Tibial artery (tissue), 4 donors: ENCODE data around the gene ADRA1B.
A peak's percentile ranks its signal among the peaks of the same experiment; 100 is the strongest.

Experiments used
- DNase-seq, 2 donors: peaks; one replicate each; pipeline ENCODE4 v3.0.0-alpha.2; 2019
- H3K27ac ChIP-seq, 2 donors: fragments of 200-600 bp; sonication (generic) in 1 of 2; 1 replicate in 1 of 2; 2 replicates in 1 of 2; pipeline ENCODE4 v1.5.1; 2018 to 2019; ENCODE audit warnings: mild to moderate bottlenecking in 1 of 2
- H3K27me3 ChIP-seq, 2 donors: fragments of 200-600 bp; sonication (generic) in 1 of 2; one replicate each; pipeline versions ENCODE4 v1.5.1 to v1.6.0; 2016 to 2019
- H3K36me3 ChIP-seq, 3 donors: fragments of 200-600 bp; sonication (generic) in 2 of 3; one replicate each; pipeline ENCODE4 v1.5.1; 2016 to 2019; ENCODE audit warnings: mild to moderate bottlenecking in 2 of 3
- H3K4me1 ChIP-seq, 4 donors: fragments of 200-600 bp; sonication (generic) in 2 of 4; 1 replicate in 3 of 4; 2 replicates in 1 of 4; pipeline ENCODE4 v1.5.1; 2016 to 2019
- H3K4me3 ChIP-seq, 2 donors: fragments of 200-600 bp; sonication (generic) in 1 of 2; 1 replicate in 1 of 2; 2 replicates in 1 of 2; pipeline ENCODE4 v1.5.1; 2018 to 2019; ENCODE audit warnings: mild to moderate bottlenecking in 2 of 2
- H3K9me3 ChIP-seq, 3 donors: fragments of 200-600 bp; sonication (generic) in 1 of 3; one replicate each; pipeline ENCODE4 v1.5.1; 2016 to 2019
- intact Hi-C: fragments of 100-400 bp; cut with DNase I; formaldehyde crosslinking; loops from one replicate; pipeline ENCODE4 v1.15.0; 2023; ENCODE audit warnings: low total_unique reads
- TF ChIP-seq, protein P1 (sequence below), 2 experiments: fragments of 200-600 bp in 1 of 2; fragments of 450-650 bp in 1 of 2; IDR thresholded peaks; one replicate each; pipeline ENCODE4 v1.5.1; 2017 to 2019; ENCODE audit warnings: antibody characterized with exemption in 2 of 2, mild to moderate bottlenecking in 1 of 2, moderate library complexity in 1 of 2

ADRA1B gene

DNA sequence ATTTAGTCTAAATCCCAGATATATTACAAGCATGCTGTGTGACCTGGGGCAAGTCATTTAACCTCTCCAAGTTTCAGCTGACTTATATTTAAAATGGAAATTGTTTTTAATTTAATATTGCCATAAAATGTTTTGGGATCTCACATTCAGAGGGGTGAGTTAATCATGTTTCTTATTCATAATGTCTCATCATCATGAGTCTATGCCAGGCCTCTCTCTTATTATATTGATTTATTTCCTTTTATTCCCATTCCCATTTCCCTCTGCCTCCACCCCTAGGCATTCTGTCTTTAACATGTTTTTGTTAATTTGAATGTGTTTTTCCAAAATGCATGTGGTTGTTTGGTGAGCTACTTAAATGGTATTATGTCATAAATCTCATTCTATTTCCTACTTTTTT, 53.7 kb downstream of the ADRA1B start:
- Histone ChIP-seq H3K27me3 (peaks cover 0 to 8% of the 10 kb centered on the region in 2 donors), H3K9me3 (no peaks in the 10 kb centered on the region), H3K4me1 (peaks cover 0 to 43% (median 15%) of the 10 kb centered on the region in 4 donors), H3K4me3 (no peak overlapping the region), H3K36me3 (no peaks in the 10 kb centered on the region), H3K27ac (no peak overlapping the region)
- no peak for DNase-seq
- intact Hi-C loops: loop anchor here (5.0 to 10.0 kb wide), 2 partner anchors 55 to 528 kb away; partner anchors contain the start of gene ADRA1B
- TF ChIP-seq, protein P1, sequence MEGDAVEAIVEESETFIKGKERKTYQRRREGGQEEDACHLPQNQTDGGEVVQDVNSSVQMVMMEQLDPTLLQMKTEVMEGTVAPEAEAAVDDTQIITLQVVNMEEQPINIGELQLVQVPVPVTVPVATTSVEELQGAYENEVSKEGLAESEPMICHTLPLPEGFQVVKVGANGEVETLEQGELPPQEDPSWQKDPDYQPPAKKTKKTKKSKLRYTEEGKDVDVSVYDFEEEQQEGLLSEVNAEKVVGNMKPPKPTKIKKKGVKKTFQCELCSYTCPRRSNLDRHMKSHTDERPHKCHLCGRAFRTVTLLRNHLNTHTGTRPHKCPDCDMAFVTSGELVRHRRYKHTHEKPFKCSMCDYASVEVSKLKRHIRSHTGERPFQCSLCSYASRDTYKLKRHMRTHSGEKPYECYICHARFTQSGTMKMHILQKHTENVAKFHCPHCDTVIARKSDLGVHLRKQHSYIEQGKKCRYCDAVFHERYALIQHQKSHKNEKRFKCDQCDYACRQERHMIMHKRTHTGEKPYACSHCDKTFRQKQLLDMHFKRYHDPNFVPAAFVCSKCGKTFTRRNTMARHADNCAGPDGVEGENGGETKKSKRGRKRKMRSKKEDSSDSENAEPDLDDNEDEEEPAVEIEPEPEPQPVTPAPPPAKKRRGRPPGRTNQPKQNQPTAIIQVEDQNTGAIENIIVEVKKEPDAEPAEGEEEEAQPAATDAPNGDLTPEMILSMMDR (IDR thresholded peaks at IDR 0.05): no peak

DNA sequence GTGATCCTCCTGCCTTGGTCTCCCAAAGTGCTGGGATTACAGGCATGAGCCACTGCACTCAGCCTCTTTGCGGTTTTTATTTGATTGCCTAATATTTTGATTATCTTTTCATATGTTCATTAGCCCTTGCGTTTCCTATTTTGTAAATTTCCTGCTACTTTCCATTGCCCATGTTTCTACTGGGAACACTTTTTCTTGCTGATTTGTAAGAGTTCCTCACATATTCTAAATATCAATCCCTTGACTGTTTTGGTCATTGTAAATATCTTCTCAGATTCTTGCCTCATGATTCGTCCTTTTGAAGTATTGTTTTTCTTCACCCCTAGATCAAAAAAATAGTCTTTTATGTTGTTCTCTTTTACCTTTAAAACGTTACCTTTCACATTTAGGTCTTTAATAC, 54.8 kb downstream of the ADRA1B start:
- intact Hi-C loops: no loop called here
- no peak for DNase-seq
- Histone ChIP-seq H3K36me3 (no peaks in the 10 kb centered on the region), H3K4me3 (no peak overlapping the region), H3K4me1 (peaks cover 0 to 44% (median 13%) of the 10 kb centered on the region in 4 donors), H3K9me3 (no peaks in the 10 kb centered on the region), H3K27ac (no peak overlapping the region), H3K27me3 (peaks cover 0 to 8% of the 10 kb centered on the region in 2 donors)
- TF ChIP-seq, protein P1 (IDR thresholded peaks at IDR 0.05): no peak

DNA sequence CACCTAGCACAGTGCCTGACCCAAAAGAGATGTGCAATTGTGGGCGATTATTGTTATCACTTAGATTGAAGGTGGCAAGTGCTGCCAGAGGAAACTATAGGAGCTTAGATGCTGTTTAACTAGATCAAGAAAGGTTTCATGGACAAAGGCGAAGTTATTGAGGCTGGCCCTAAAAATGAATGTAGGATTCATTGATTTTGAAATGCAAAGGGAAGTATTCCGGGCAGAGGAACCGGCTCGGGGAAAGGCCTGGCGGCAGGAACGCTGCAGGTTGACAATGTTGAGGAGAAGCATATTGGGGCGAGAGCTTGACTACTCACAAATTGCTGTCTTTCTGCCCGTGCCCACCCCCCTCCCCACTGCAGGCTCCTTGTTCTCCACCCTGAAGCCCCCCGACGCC, 55.2 kb downstream of the ADRA1B start:
- H3K27ac ChIP-seq: no peak overlapping the region
- TF ChIP-seq, protein P1 (IDR thresholded peaks at IDR 0.05): no peak
- H3K4me1 ChIP-seq: peaks cover 0 to 43% (median 13%) of the 10 kb centered on the region in 4 donors
- H3K36me3 ChIP-seq: no peaks in the 10 kb centered on the region
- H3K9me3 ChIP-seq: no peaks in the 10 kb centered on the region
- intact Hi-C loops: no loop called here
- H3K27me3 ChIP-seq: peaks cover 0 to 8% of the 10 kb centered on the region in 2 donors
- H3K4me3 ChIP-seq: peak overlapping the region; percentile 47 to 57
- DNase-seq: no peak

DNA sequence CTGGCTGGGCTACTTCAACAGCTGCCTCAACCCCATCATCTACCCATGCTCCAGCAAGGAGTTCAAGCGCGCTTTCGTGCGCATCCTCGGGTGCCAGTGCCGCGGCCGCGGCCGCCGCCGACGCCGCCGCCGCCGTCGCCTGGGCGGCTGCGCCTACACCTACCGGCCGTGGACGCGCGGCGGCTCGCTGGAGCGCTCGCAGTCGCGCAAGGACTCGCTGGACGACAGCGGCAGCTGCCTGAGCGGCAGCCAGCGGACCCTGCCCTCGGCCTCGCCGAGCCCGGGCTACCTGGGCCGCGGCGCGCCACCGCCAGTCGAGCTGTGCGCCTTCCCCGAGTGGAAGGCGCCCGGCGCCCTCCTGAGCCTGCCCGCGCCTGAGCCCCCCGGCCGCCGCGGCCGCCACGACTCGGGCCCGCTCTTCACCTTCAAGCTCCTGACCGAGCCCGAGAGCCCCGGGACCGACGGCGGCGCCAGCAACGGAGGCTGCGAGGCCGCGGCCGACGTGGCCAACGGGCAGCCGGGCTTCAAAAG, 55.7 kb downstream of the ADRA1B start:
- peak overlapping the region; percentile 47 to 57 for H3K4me3 ChIP-seq
- H3K9me3 ChIP-seq: no peaks in the 10 kb centered on the region
- no peak for DNase-seq
- H3K27me3 ChIP-seq: peaks cover 0 to 8% of the 10 kb centered on the region in 2 donors
- intact Hi-C loops: no loop called here
- TF ChIP-seq, protein P1 (IDR thresholded peaks at IDR 0.05): peak in 1 of 2 experiments; percentile 24
- H3K36me3 ChIP-seq: no peaks in the 10 kb centered on the region
- H3K27ac ChIP-seq: peak overlapping the region; percentile 40 to 43
- H3K4me1 ChIP-seq: peaks cover 0 to 39% (median 13%) of the 10 kb centered on the region in 4 donors

DNA sequence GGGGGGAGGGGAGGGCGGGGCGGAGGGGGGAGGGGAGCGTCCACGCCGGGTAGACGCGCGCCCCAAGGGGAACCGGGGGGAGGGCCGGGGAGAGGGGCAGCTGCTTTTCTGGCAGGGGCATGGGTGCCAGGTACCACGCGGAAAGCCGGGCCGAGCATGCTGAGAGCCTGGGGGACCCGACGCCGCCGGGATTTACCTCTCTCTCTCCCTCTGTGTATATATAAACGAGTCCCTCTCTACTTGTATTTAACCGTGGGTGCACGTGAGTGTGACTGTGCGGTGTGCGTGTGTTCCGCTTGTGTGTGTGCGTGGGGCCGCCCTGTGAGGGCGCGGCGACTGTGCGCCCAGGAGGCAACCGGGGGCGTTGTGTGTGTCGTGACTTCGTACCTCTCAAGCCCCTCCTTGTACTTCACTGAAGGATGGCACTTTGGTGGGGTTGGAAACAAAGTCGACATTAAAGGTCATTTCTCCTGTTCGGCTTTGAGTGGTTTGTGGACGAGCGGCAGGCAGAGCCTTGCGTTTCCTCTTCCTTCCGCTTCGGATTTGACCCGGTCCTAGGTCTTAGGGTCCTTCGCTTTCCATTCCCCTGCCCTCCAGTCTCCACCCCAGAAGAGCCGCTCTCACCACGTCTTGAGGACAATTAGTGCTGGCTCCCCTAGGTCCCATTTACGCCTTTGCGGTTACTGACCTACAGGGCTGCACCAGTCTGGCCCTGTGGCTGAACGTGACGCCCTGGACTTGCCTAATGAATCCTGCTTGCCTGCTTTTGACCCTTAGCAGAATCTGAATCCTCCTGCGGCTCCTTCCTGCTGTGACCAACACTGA, 56.5 kb downstream of the ADRA1B start:
- Histone ChIP-seq H3K4me1 (peaks cover 0 to 39% (median 13%) of the 10 kb centered on the region in 4 donors), H3K27ac (peak overlapping the region; percentile 40 to 43), H3K9me3 (no peaks in the 10 kb centered on the region), H3K36me3 (no peaks in the 10 kb centered on the region), H3K27me3 (peaks cover 0 to 8% of the 10 kb centered on the region in 2 donors), H3K4me3 (peak overlapping the region; percentile 47 to 57)
- intact Hi-C loops: no loop called here
- DNase-seq: no peak
- TF ChIP-seq, protein P1 (IDR thresholded peaks at IDR 0.05): no peak
